GM12892 (cell line): ENCODE results near the gene PDE8B.

Experiments
- POLR2A ChIP-seq: IDR thresholded peaks from 2 replicates; pipeline ENCODE4 v1.6.1; 2011; ENCODE audit warnings: low read depth, low read length, control low read depth
- TAF1 ChIP-seq: IDR thresholded peaks from 2 replicates; pipeline ENCODE4 v1.6.1; 2011; ENCODE audit warnings: low read depth, mild to moderate bottlenecking, control low read depth, low read length, borderline replicate concordance

GRCh38 chr5:77425998-77426659 is 215.6 kb downstream of the PDE8B start:
- no peak for TF ChIP-seq POLR2A
- TF ChIP-seq TAF1, result no peak
